WTC11 (cell line): ENCODE results near the gene ADIG. TPM values are rescaled to one million over a fixed set of nuclear protein-coding genes. Genes with fewer than 3 reads are reported as not detected.
A peak's percentile ranks its signal among the peaks of the same experiment; 100 is the strongest.

Source experiments
- ATAC-seq: fragments of 200-7000 bp; cut with Tn5 transposase; 2 replicates; pipeline ENCODE4 v1.10.0; 2021; ENCODE audit warnings: mild to moderate bottlenecking, moderate library complexity
- CTCF ChIA-PET: fragments of 300-600 bp; sonication (Branson Sonifier 250); formaldehyde crosslinking; loops from one replicate; lab custom pipeline; 2021; ENCODE audit warnings: antibody characterized with exemption; lab: Charles Lee
- POLR2A ChIA-PET: fragments of 350-600 bp; sonication (Branson Sonifier 250); formaldehyde crosslinking; loops from one replicate; lab custom pipeline; 2021; ENCODE audit warnings: antibody characterized with exemption; lab: Charles Lee
- DNase-seq: peaks from one replicate; pipeline ENCODE4 v3.0.0; 2021; ENCODE audit warnings: low spot score
- H3K27ac Mint-ChIP-seq: 2 replicates; pipeline ENCODE4 v1.8.0; 2021; ENCODE audit warnings: mixed read lengths
- H3K27me3 Mint-ChIP-seq: 2 replicates; pipeline ENCODE4 v1.8.0; 2021; ENCODE audit warnings: low read depth, mild to moderate bottlenecking, moderate library complexity, mixed read lengths
- H3K36me3 Mint-ChIP-seq: 2 replicates; pipeline ENCODE4 v1.8.0; 2021; ENCODE audit warnings: mixed read lengths
- H3K4me1 Mint-ChIP-seq: 2 replicates; pipeline ENCODE4 v1.8.0; 2022; ENCODE audit warnings: mixed read lengths
- H3K4me3 Mint-ChIP-seq: 2 replicates; pipeline ENCODE4 v1.8.0; 2021; ENCODE audit warnings: mild to moderate bottlenecking, moderate library complexity, mixed read lengths
- H3K9me3 Mint-ChIP-seq: 2 replicates; pipeline ENCODE4 v1.8.0; 2021; ENCODE audit warnings: mixed read lengths
- CTCF ChIP-seq: fragments of 200-600 bp; IDR thresholded peaks from 2 replicates; pipeline ENCODE4 v1.8.0; 2022; ENCODE audit warnings: antibody characterized with exemption
- ETV6 ChIP-seq: sonication (generic); formaldehyde crosslinking; IDR thresholded peaks from 2 replicates; pipeline ENCODE4 v1.8.1; 2022; ENCODE audit warnings: mild to moderate bottlenecking, missing genetic modification reagents
- FOXK1 ChIP-seq: sonication (generic); formaldehyde crosslinking; IDR thresholded peaks from 2 replicates; pipeline ENCODE4 v1.8.0; 2022; ENCODE audit warnings: mild to moderate bottlenecking, moderate library complexity, missing genetic modification reagents
- GABPB1 ChIP-seq: sonication (generic); formaldehyde crosslinking; IDR thresholded peaks from 2 replicates; pipeline ENCODE4 v1.8.1; 2023; ENCODE audit warnings: mild to moderate bottlenecking, missing genetic modification reagents
- GRHL2 ChIP-seq: fragments of 250-450 bp; sonication (Bioruptor Pico); IDR thresholded peaks from 2 replicates; pipeline ENCODE4 v1.8.0; 2022; ENCODE audit warnings: mild to moderate bottlenecking, moderate library complexity; ENCODE audit not compliant: insufficient replicate concordance, severe bottlenecking
- MAX ChIP-seq: sonication (generic); formaldehyde crosslinking; IDR thresholded peaks from 2 replicates; pipeline ENCODE4 v1.8.0; 2022; ENCODE audit warnings: mild to moderate bottlenecking, missing genetic modification reagents
- NFATC4 ChIP-seq: fragments of 250-450 bp; sonication (Bioruptor Pico); IDR thresholded peaks from 2 replicates; pipeline ENCODE4 v1.9.0; 2021; ENCODE audit warnings: mild to moderate bottlenecking
- NFYB ChIP-seq: sonication (generic); formaldehyde crosslinking; conservative IDR thresholded peaks from 2 replicates; pipeline ENCODE4 v1.8.0; 2022; ENCODE audit warnings: low read depth, missing genetic modification reagents
- NR1H2 ChIP-seq: sonication (generic); formaldehyde crosslinking; IDR thresholded peaks from 2 replicates; pipeline ENCODE4 v1.9.0; 2021; ENCODE audit warnings: mild to moderate bottlenecking, moderate library complexity, missing genetic modification reagents
- SMAD4 ChIP-seq: sonication (generic); formaldehyde crosslinking; IDR thresholded peaks from 2 replicates; pipeline ENCODE4 v1.8.0; 2022; ENCODE audit warnings: mild to moderate bottlenecking, missing genetic modification reagents
- STAT6 ChIP-seq: sonication (generic); formaldehyde crosslinking; conservative IDR thresholded peaks from 2 replicates; pipeline ENCODE4 v1.8.1; 2023; ENCODE audit warnings: mild to moderate bottlenecking, low read depth, missing genetic modification reagents, moderate library complexity
- ZNF281 ChIP-seq: sonication (generic); formaldehyde crosslinking; IDR thresholded peaks from 2 replicates; pipeline ENCODE4 v1.8.0; 2023; ENCODE audit warnings: mild to moderate bottlenecking, missing genetic modification reagents
- total RNA-seq: library from RNA; stranded (reverse); gene quantifications from 3 replicates; pipeline ENCODE4 v1.2.3, GENCODE V29; 2021
- TF ChIP-seq, protein P1 (sequence below): sonication (generic); formaldehyde crosslinking; IDR thresholded peaks from 2 replicates; pipeline ENCODE4 v1.8.0; 2022; ENCODE audit warnings: missing genetic modification reagents
- TF ChIP-seq, protein P2 (sequence below): sonication (generic); formaldehyde crosslinking; IDR thresholded peaks from 2 replicates; pipeline ENCODE4 v1.8.1; 2023; ENCODE audit warnings: mild to moderate bottlenecking, missing genetic modification reagents, moderate library complexity
- TF ChIP-seq, protein P3 (sequence below): sonication (generic); formaldehyde crosslinking; IDR thresholded peaks from 2 replicates; pipeline ENCODE4 v1.8.1; 2022; ENCODE audit warnings: low read depth, missing genetic modification reagents, borderline replicate concordance

Gene ADIG
- total RNA-seq, 1 experiment from 2014 or later, result not detected

GRCh38 chr20:38631155-38632022 is 50.4 kb downstream of the ADIG start:
- no peak overlapping the region for H3K4me3 Mint-ChIP-seq
- TF ChIP-seq FOXK1 (CRISPR knock-in tag), result no peak
- TF ChIP-seq GRHL2, result no peak
- TF ChIP-seq, protein P1, sequence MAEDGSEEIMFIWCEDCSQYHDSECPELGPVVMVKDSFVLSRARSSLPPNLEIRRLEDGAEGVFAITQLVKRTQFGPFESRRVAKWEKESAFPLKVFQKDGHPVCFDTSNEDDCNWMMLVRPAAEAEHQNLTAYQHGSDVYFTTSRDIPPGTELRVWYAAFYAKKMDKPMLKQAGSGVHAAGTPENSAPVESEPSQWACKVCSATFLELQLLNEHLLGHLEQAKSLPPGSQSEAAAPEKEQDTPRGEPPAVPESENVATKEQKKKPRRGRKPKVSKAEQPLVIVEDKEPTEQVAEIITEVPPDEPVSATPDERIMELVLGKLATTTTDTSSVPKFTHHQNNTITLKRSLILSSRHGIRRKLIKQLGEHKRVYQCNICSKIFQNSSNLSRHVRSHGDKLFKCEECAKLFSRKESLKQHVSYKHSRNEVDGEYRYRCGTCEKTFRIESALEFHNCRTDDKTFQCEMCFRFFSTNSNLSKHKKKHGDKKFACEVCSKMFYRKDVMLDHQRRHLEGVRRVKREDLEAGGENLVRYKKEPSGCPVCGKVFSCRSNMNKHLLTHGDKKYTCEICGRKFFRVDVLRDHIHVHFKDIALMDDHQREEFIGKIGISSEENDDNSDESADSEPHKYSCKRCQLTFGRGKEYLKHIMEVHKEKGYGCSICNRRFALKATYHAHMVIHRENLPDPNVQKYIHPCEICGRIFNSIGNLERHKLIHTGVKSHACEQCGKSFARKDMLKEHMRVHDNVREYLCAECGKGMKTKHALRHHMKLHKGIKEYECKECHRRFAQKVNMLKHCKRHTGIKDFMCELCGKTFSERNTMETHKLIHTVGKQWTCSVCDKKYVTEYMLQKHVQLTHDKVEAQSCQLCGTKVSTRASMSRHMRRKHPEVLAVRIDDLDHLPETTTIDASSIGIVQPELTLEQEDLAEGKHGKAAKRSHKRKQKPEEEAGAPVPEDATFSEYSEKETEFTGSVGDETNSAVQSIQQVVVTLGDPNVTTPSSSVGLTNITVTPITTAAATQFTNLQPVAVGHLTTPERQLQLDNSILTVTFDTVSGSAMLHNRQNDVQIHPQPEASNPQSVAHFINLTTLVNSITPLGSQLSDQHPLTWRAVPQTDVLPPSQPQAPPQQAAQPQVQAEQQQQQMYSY (CRISPR knock-in tag), result peak; percentile 77
- no peak for TF ChIP-seq NFYB (CRISPR knock-in tag)
- TF ChIP-seq GABPB1 (CRISPR knock-in tag), result no peak
- TF ChIP-seq ETV6 (CRISPR knock-in tag), result no peak
- TF ChIP-seq, all 79 proteins: peak for 1
- H3K36me3 Mint-ChIP-seq, result no peaks in the 10 kb centered on the region
- ATAC-seq, result no peak
- ChIA-PET POLR2A (no interaction called here), CTCF (interaction anchor here (0.7 to 4.3 kb wide), 3 partner anchors 61 to 94 kb away, joined by 3 to 29 read pairs (median 3); partner anchors contain the start of gene SLC32A1)
- H3K27ac Mint-ChIP-seq, result no peak overlapping the region; the same call in 1 of the 2 replicates
- H3K27me3 Mint-ChIP-seq, result peaks cover 11% of the 10 kb centered on the region
- peaks cover 26% of the 10 kb centered on the region for H3K4me1 Mint-ChIP-seq
- no peak for DNase-seq
- H3K9me3 Mint-ChIP-seq, result no peaks in the 10 kb centered on the region

DNA sequence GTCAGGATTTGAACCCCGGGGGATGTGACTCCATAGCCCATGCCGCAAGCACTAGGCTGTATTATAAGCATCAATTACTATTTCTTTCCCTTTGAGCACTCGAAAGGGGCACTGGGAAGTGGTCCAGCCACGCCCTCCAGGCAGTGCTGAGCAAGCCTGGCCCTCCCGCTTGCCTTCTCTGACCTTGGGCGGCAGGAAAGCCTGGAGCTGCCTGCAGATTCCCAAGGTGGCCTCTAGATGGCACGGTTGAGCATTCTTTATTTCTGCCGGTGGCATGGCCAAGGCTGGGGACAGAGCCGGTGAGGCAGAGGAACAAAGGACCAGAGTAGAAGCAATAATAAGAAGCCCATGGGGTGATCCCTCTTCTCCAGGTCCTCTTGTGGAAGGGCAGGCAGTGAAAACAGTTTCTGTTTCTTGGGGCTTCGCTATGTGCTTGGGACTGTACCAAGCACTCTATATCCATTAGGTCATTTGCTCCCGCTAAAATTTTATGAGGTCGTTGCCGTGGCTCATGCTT is 52.6 kb downstream of the ADIG start:
- Mint-ChIP-seq H3K4me1 (peaks cover 22% of the 10 kb centered on the region), H3K27me3 (peaks cover 11% of the 10 kb centered on the region), H3K9me3 (peaks cover 3% of the 10 kb centered on the region; the same call in 1 of the 2 replicates), H3K27ac (no peak overlapping the region), H3K4me3 (no peak overlapping the region), H3K36me3 (no peaks in the 10 kb centered on the region)
- CTCF ChIA-PET, result interaction anchor here (0.6 to 4.3 kb wide), 14 partner anchors 9 to 114 kb away, joined by 3 to 29 read pairs (median 4); partner anchors contain the start of genes ACTR5 and SLC32A1
- peak; percentile 91 for ATAC-seq
- DNase-seq, result peak; percentile 79
- POLR2A ChIA-PET, result interaction anchor here (1.3 kb wide), 1 partner anchor 90 kb away, joined by 3 read pairs; no protein-coding TSS in a partner anchor
- TF ChIP-seq SMAD4 (CRISPR knock-in tag) (no peak), STAT6 (no peak), ZNF281 (CRISPR knock-in tag) (no peak), MAX (CRISPR knock-in tag) (peak; percentile 48; the same call in 1 of the 2 replicates), NR1H2 (CRISPR knock-in tag) (no peak), NFATC4 (CRISPR knock-in tag) (no peak), CTCF (peak; percentile 81)
- TF ChIP-seq, protein P2, sequence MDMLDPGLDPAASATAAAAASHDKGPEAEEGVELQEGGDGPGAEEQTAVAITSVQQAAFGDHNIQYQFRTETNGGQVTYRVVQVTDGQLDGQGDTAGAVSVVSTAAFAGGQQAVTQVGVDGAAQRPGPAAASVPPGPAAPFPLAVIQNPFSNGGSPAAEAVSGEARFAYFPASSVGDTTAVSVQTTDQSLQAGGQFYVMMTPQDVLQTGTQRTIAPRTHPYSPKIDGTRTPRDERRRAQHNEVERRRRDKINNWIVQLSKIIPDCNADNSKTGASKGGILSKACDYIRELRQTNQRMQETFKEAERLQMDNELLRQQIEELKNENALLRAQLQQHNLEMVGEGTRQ, result no peak
- TF ChIP-seq, protein P3, sequence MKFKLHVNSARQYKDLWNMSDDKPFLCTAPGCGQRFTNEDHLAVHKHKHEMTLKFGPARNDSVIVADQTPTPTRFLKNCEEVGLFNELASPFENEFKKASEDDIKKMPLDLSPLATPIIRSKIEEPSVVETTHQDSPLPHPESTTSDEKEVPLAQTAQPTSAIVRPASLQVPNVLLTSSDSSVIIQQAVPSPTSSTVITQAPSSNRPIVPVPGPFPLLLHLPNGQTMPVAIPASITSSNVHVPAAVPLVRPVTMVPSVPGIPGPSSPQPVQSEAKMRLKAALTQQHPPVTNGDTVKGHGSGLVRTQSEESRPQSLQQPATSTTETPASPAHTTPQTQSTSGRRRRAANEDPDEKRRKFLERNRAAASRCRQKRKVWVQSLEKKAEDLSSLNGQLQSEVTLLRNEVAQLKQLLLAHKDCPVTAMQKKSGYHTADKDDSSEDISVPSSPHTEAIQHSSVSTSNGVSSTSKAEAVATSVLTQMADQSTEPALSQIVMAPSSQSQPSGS (CRISPR knock-in tag), result no peak
